Mucosa of descending colon (tissue), 3 donors: ENCODE data around the gene ERMAP. TPM values are rescaled to one million over a fixed set of nuclear protein-coding genes. Genes with fewer than 3 reads are reported as not detected.
"Not testable (repeated sequence)": the region's sequence is repeated elsewhere in the genome, so short reads cannot be mapped to it uniquely, and the experiment has no call there.

Experiments
- ATAC-seq: fragments of 200-7000 bp; cut with Tn5 transposase; one replicate; pipeline ENCODE4 v1.9.1; 2020; ENCODE audit warnings: mild to moderate bottlenecking, moderate library complexity
- DNase-seq, 3 donors: peaks; one replicate each; pipeline ENCODE4 v3.0.0-alpha.2; 2020
- H3K36me3 ChIP-seq: fragments of 200-600 bp; one replicate; pipeline ENCODE4 v1.8.0; 2021; ENCODE audit warnings: low read depth, mild to moderate bottlenecking
- H3K4me1 ChIP-seq: fragments of 200-600 bp; one replicate; pipeline ENCODE4 v1.8.0; 2021; ENCODE audit warnings: low read depth, mild to moderate bottlenecking
- H3K4me3 ChIP-seq: fragments of 200-600 bp; one replicate; pipeline ENCODE4 v1.8.0; 2021; ENCODE audit warnings: mild to moderate bottlenecking
- H3K9me3 ChIP-seq: fragments of 200-600 bp; one replicate; pipeline ENCODE4 v1.8.0; 2021; ENCODE audit warnings: mild to moderate bottlenecking
- CTCF ChIP-seq: fragments of 200-600 bp; IDR thresholded peaks from one replicate; pipeline ENCODE4 v1.8.0; 2022; ENCODE audit warnings: antibody characterized with exemption, mild to moderate bottlenecking
- intact Hi-C, 2 donors: fragments of 100-400 bp; cut with DNase I in 1 of 2; cut with micrococcal nuclease in 1 of 2; formaldehyde crosslinking; loops; one replicate each; pipeline versions ENCODE4 v1.11.0 to v1.11.1; 2022; cut with DNase I, micrococcal nuclease
- total RNA-seq, 3 donors: library from RNA; stranded (reverse); fragmentation: NEBNext Ultra II Directional in 2 of 3; extraction: Animal tissue kit (Norgen Biotek cat#: 25700) in 2 of 3; gene quantifications; one replicate each; pipeline versions ENCODE4 v1.2.1 to v1.2.4, GENCODE V29; 2021 to 2023
- donor health status: DM: no; HTN: no; CAD: no; lungs with moderate emphysema.
- donor health status: DM: no; HTN: no; CAD: no.
- donor health status: DM: no; HTN: yes; CAD: no.

The ERMAP gene
- total RNA-seq, 3 donors from 2014 or later, result 15.3 to 17.9 (median 16.7) TPM

DNA sequence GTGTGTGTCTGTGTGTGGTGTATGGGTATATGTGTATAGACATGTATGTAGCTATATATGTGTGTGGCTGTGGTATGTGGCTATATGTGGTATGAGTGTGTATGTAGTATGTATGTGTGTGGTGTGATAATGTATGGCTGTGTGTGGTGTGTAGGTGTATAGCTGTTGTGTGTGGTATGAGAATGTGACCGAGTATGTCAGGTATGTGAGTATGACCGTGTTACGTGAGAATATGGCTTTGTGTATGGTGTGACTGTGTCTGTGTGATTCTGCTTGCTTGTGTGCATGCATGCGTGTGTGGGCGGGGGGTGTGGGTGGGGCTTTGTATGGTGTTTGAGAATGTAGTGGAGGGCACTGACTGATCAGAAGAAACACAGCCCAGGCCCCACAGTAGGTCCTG, 33.0 kb downstream of the ERMAP start:
- DNase-seq, result no peak
- peaks cover 13% of the 10 kb centered on the region for H3K4me1 ChIP-seq
- H3K9me3 ChIP-seq, result no peaks in the 10 kb centered on the region
- H3K36me3 ChIP-seq, result no peaks in the 10 kb centered on the region
- no peak for ATAC-seq
- TF ChIP-seq CTCF, result no peak
- H3K4me3 ChIP-seq, result no peak overlapping the region
- intact Hi-C loops, result no loop called here

GRCh38 chr1:42851420-42851819, 34.5 kb downstream of the ERMAP start:
- ATAC-seq, result no peak
- H3K4me1 ChIP-seq, result peaks cover 13% of the 10 kb centered on the region
- intact Hi-C loops, result no loop called here
- DNase-seq, result no peak
- no peaks in the 10 kb centered on the region for H3K36me3 ChIP-seq
- no peaks in the 10 kb centered on the region for H3K9me3 ChIP-seq
- no peak for TF ChIP-seq CTCF
- no peak overlapping the region for H3K4me3 ChIP-seq

DNA sequence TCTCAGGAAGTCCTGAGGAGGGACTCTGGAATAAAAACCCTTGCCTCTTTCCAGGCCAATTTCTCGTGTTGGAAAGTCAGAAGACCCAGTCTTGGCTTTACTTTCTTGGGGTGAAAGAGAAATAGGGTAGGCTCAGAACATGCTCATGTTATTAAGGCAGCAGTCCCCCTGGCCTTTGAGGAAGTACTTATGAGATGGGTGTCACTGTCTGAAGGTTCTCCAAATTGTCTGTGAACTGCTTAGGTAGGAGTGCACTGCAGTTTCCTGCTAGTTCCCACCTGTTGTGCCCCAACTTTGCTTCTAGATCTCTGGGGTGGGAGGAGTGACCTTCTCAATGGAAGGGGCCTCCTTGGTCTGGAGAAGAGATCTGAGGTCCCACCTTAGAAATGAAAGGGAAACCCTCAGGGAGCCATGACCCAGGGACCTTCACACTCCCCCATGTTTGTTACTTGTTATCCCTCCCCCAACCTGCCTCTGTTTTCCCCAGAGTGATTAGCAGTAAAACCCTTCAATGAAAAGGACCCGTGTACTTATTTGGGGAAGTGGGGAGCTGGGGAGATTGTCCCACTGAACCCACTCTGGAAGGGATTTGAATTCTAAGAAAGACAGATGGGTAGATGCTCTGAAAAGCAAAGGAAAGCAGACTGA, 35.2 kb downstream of the ERMAP start:
- DNase-seq (no peak), ATAC-seq (no peak)
- no peak overlapping the region for H3K4me3 ChIP-seq
- H3K4me1 ChIP-seq, result peaks cover 13% of the 10 kb centered on the region
- H3K36me3 ChIP-seq, result no peaks in the 10 kb centered on the region
- intact Hi-C loops, result no loop called here
- H3K9me3 ChIP-seq, result no peaks in the 10 kb centered on the region
- TF ChIP-seq CTCF, result no peak

- intact Hi-C loops, result no loop called here
- H3K36me3 ChIP-seq, result no peaks in the 10 kb centered on the region
- peak; percentile 22 for ATAC-seq
- no peak for TF ChIP-seq CTCF
- H3K4me3 ChIP-seq, result no peak overlapping the region
- no peaks in the 10 kb centered on the region for H3K9me3 ChIP-seq
- DNase-seq, result no peak
- H3K4me1 ChIP-seq, result peaks cover 9% of the 10 kb centered on the region
Measured at GRCh38 chr1:42852608-42852980, 35.7 kb downstream of the ERMAP start.

DNA sequence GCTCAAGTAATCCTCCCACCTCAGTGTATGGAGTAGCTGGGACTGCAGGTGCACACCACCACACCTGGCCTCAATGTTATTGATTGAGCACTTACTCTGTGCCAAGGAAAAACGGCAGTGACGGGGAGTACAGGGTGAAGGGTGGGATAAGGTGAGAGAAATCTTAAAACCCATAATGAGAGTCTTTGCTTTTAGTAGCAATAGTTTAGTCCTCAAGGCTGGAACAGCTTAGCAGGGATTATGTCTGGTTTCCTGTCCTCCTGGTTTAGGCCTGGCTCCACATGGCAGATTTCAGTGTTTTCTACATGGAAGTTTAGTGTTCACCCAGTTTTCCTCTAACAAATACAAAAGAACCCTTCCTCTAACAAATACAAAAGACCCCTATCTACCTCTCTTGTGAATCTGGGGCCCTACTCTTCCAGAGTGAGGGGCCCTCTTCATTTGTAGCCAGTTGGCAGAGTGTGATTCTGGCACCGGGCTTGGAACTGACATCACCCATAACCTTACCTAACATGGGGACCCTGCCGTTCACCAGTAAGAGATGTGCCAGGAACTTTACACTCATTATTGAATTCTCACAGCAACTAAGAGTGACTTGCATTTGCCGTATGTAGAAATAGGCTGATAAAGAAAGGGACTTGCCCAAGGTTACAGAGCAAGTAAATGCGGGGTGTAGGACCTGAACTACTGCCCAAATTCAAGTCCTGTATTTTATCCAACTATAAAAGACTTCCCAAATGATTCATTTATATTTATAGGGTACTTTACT, 36.4 kb downstream of the ERMAP start:
- intact Hi-C loops, result no loop called here
- no peak for TF ChIP-seq CTCF
- no peaks in the 10 kb centered on the region for H3K36me3 ChIP-seq
- H3K4me3 ChIP-seq, result no peak overlapping the region
- peaks cover 2% of the 10 kb centered on the region for H3K4me1 ChIP-seq
- no peak for DNase-seq
- no peak for ATAC-seq
- no peaks in the 10 kb centered on the region for H3K9me3 ChIP-seq

GRCh38 chr1:42856554-42856953, 39.6 kb downstream of the ERMAP start:
- intact Hi-C loops, H3K4me1 ChIP-seq, ATAC-seq, H3K4me3 ChIP-seq, H3K9me3 ChIP-seq, DNase-seq, H3K36me3 ChIP-seq: not testable (repeated sequence)

DNA sequence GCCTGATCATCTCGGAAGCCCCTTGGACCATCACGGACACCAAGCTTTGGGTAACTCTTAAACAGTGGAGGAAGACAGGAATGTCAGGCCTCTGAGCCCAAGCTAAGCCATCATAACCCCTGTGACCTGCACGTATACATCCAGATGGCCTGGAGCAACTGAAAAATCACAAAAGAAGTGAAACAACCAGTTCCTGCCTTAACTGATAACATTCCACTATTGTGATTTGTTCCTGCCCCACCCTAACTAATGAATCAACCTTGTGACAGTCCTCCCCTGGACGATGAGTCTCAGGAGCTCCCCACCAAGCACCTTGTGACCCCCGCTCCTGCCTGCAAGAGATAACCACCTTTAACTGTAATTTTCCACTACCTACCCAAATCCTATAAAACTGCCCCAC, 42.4 kb downstream of the ERMAP start:
- intact Hi-C loops, DNase-seq, H3K4me3 ChIP-seq, H3K9me3 ChIP-seq, ATAC-seq, H3K36me3 ChIP-seq, H3K4me1 ChIP-seq: not testable (repeated sequence)
